HL-60 (cell line): Measurements from ENCODE around the gene KLF15.

Source experiments
- CTCF ChIP-seq: IDR thresholded peaks from one replicate; pipeline ENCODE4 v1.5.1; 2011; ENCODE audit warnings: low read length, control low read depth, inconsistent platforms; ENCODE audit not compliant: insufficient read depth
- GABPA ChIP-seq: IDR thresholded peaks from 2 replicates; pipeline ENCODE4 v1.6.1; 2012; ENCODE audit warnings: low read depth
- POLR2AphosphoS5 ChIP-seq: IDR thresholded peaks from 2 replicates; pipeline ENCODE4 v1.6.1; 2012; ENCODE audit warnings: low read depth
- REST ChIP-seq: IDR thresholded peaks from 2 replicates; pipeline ENCODE4 v1.6.1; 2012; ENCODE audit warnings: low read depth; ENCODE audit not compliant: insufficient replicate concordance
- SPI1 ChIP-seq: IDR thresholded peaks from 2 replicates; pipeline ENCODE4 v1.6.1; 2012; ENCODE audit warnings: low read depth, mild to moderate bottlenecking, borderline replicate concordance

- TF ChIP-seq CTCF = no peak
- TF ChIP-seq REST = no peak
- no peak for TF ChIP-seq POLR2AphosphoS5
- TF ChIP-seq GABPA = no peak
- no peak for TF ChIP-seq SPI1
These were observed 10.7 kb downstream of the KLF15 start for GRCh38 chr3:126346466-126346865.
